OCI-LY3 (cell line): ENCODE results near the gene SLC17A3.

ENCODE experiments used
- CTCF ChIP-seq: fragments of 200-600, 300-600 bp; sonication (generic); IDR thresholded peaks from 2 replicates; pipeline ENCODE4 v1.5.1; 2014; ENCODE audit warnings: antibody characterized with exemption, low read length, low read depth
- EZH2phosphoT487 ChIP-seq: fragments of 200-600 bp; shearing (Covaris generic); IDR thresholded peaks from 2 replicates; pipeline ENCODE4 v1.6.1; 2018; ENCODE audit warnings: antibody characterized with exemption, mixed run types, low read depth

- TF ChIP-seq CTCF, result no peak
- TF ChIP-seq EZH2phosphoT487, result no peak
Observed at GRCh38 chr6:25922301-25922700, 48.3 kb upstream of the SLC17A3 start.
